ENCODE measurements around the gene SLC10A7. TPM values are rescaled to one million over a fixed set of nuclear protein-coding genes. Genes with fewer than 3 reads are reported as not detected.

The SLC10A7 gene
- total and polyA plus RNA-seq, 2 donors = 4.9 to 10.7 TPM

- Histone ChIP-seq H3K27me3 (ENCODE audit: control insufficient read depth in 2 of 2, insufficient read depth in 1 of 2, low read length in 1 of 2) (no peaks in the 10 kb centered on the region), H3K27ac (ENCODE audit: low read depth in 1 of 2, low read length in 1 of 2) (no peak overlapping the region), H3K4me1 (ENCODE audit: control insufficient read depth in 2 of 2, insufficient read depth in 2 of 2, low read length in 2 of 2) (no peaks in the 10 kb centered on the region), H3K4me3 (ENCODE audit: low read length in 2 of 2) (no peak overlapping the region), H3K36me3 (ENCODE audit: control insufficient read depth in 2 of 2, insufficient read depth in 2 of 2, low read length in 1 of 2) (no peaks in the 10 kb centered on the region), H3K9me3 (ENCODE audit: control insufficient read depth in 2 of 2, insufficient read depth in 1 of 2, low read length in 1 of 2) (no peaks in the 10 kb centered on the region)
- DNase-seq (ENCODE audit: low read depth in 6 of 9, low spot score in 9 of 9) = no peak
Measured at GRCh38 chr4:146343199-146343598, 178.5 kb downstream of the SLC10A7 start.

- peak in 6 of 9 donors; percentile 3 to 50 (median 12) for DNase-seq (ENCODE audit: low read depth in 6 of 9, low spot score in 9 of 9)
- no peaks in the 10 kb centered on the region for H3K4me1 ChIP-seq (ENCODE audit: control insufficient read depth in 2 of 2, insufficient read depth in 2 of 2, low read length in 2 of 2)
- H3K27ac ChIP-seq (ENCODE audit: low read depth in 1 of 2, low read length in 1 of 2) = no peak overlapping the region
- no peaks in the 10 kb centered on the region for H3K27me3 ChIP-seq (ENCODE audit: control insufficient read depth in 2 of 2, insufficient read depth in 1 of 2, low read length in 1 of 2)
- WGBS = 91% methylated on average over 1 of the region's 1 CpG
- no peaks in the 10 kb centered on the region for H3K36me3 ChIP-seq (ENCODE audit: control insufficient read depth in 2 of 2, insufficient read depth in 2 of 2, low read length in 1 of 2)
- H3K9me3 ChIP-seq (ENCODE audit: control insufficient read depth in 2 of 2, insufficient read depth in 1 of 2, low read length in 1 of 2) = no peaks in the 10 kb centered on the region
- no peak overlapping the region for H3K4me3 ChIP-seq (ENCODE audit: low read length in 2 of 2)
Measured at GRCh38 chr4:146342600-146343192, 179.0 kb downstream of the SLC10A7 start.

- no peaks in the 10 kb centered on the region for H3K9me3 ChIP-seq (ENCODE audit: control insufficient read depth in 2 of 2, insufficient read depth in 1 of 2, low read length in 1 of 2)
- no peaks in the 10 kb centered on the region for H3K36me3 ChIP-seq (ENCODE audit: control insufficient read depth in 2 of 2, insufficient read depth in 2 of 2, low read length in 1 of 2)
- H3K27ac ChIP-seq (ENCODE audit: low read depth in 1 of 2, low read length in 1 of 2) = no peak overlapping the region
- H3K4me3 ChIP-seq (ENCODE audit: low read length in 2 of 2) = no peak overlapping the region
- no peaks in the 10 kb centered on the region for H3K27me3 ChIP-seq (ENCODE audit: control insufficient read depth in 2 of 2, insufficient read depth in 1 of 2, low read length in 1 of 2)
- no peaks in the 10 kb centered on the region for H3K4me1 ChIP-seq (ENCODE audit: control insufficient read depth in 2 of 2, insufficient read depth in 2 of 2, low read length in 2 of 2)
- DNase-seq (ENCODE audit: low read depth in 6 of 9, low spot score in 9 of 9) = peak in 1 of 9 donors; percentile 5
Measured at GRCh38 chr4:146340798-146341197, 180.9 kb downstream of the SLC10A7 start.

GRCh38 chr4:146338512-146338911 is 183.2 kb downstream of the SLC10A7 start:
- Histone ChIP-seq H3K4me3 (ENCODE audit: low read length in 2 of 2) (no peak overlapping the region), H3K4me1 (ENCODE audit: control insufficient read depth in 2 of 2, insufficient read depth in 2 of 2, low read length in 2 of 2) (peaks cover 0 to 7% of the 10 kb centered on the region in 2 donors), H3K27me3 (ENCODE audit: control insufficient read depth in 2 of 2, insufficient read depth in 1 of 2, low read length in 1 of 2) (no peaks in the 10 kb centered on the region), H3K9me3 (ENCODE audit: control insufficient read depth in 2 of 2, insufficient read depth in 1 of 2, low read length in 1 of 2) (no peaks in the 10 kb centered on the region), H3K27ac (ENCODE audit: low read depth in 1 of 2, low read length in 1 of 2) (no peak overlapping the region), H3K36me3 (ENCODE audit: control insufficient read depth in 2 of 2, insufficient read depth in 2 of 2, low read length in 1 of 2) (no peaks in the 10 kb centered on the region)
- no peak for DNase-seq (ENCODE audit: low read depth in 6 of 9, low spot score in 9 of 9)

GRCh38 chr4:146336410-146336807 is 185.3 kb downstream of the SLC10A7 start:
- no peak overlapping the region for H3K27ac ChIP-seq (ENCODE audit: low read depth in 1 of 2, low read length in 1 of 2)

GRCh38 chr4:146335763-146336409 is 185.9 kb downstream of the SLC10A7 start:
- H3K9me3 ChIP-seq (ENCODE audit: control insufficient read depth in 2 of 2, insufficient read depth in 1 of 2, low read length in 1 of 2) = no peaks in the 10 kb centered on the region
- H3K4me3 ChIP-seq (ENCODE audit: low read length in 2 of 2) = no peak overlapping the region
- WGBS = over 99% methylated on average over 3 of the region's 3 CpGs
- H3K27ac ChIP-seq (ENCODE audit: low read depth in 1 of 2, low read length in 1 of 2) = no peak overlapping the region
- H3K4me1 ChIP-seq (ENCODE audit: control insufficient read depth in 2 of 2, insufficient read depth in 2 of 2, low read length in 2 of 2) = peaks cover 0 to 8% of the 10 kb centered on the region in 2 donors
- H3K27me3 ChIP-seq (ENCODE audit: control insufficient read depth in 2 of 2, insufficient read depth in 1 of 2, low read length in 1 of 2) = no peaks in the 10 kb centered on the region
- DNase-seq (ENCODE audit: low read depth in 6 of 9, low spot score in 9 of 9) = no peak
- no peaks in the 10 kb centered on the region for H3K36me3 ChIP-seq (ENCODE audit: control insufficient read depth in 2 of 2, insufficient read depth in 2 of 2, low read length in 1 of 2)

More at GRCh38 chr4:146336410-146336807, 185.3 kb downstream of the SLC10A7 start:
- Histone ChIP-seq H3K4me1 (ENCODE audit: control insufficient read depth in 2 of 2, insufficient read depth in 2 of 2, low read length in 2 of 2) (peaks cover 0 to 8% of the 10 kb centered on the region in 2 donors), H3K9me3 (ENCODE audit: control insufficient read depth in 2 of 2, insufficient read depth in 1 of 2, low read length in 1 of 2) (no peaks in the 10 kb centered on the region), H3K27me3 (ENCODE audit: control insufficient read depth in 2 of 2, insufficient read depth in 1 of 2, low read length in 1 of 2) (no peaks in the 10 kb centered on the region), H3K4me3 (ENCODE audit: low read length in 2 of 2) (no peak overlapping the region), H3K36me3 (ENCODE audit: control insufficient read depth in 2 of 2, insufficient read depth in 2 of 2, low read length in 1 of 2) (no peaks in the 10 kb centered on the region)
- WGBS = 94% methylated on average over 1 of the region's 1 CpG
- no peak for DNase-seq (ENCODE audit: low read depth in 6 of 9, low spot score in 9 of 9)

- peaks cover 0 to 8% of the 10 kb centered on the region in 2 donors for H3K4me1 ChIP-seq (ENCODE audit: control insufficient read depth in 2 of 2, insufficient read depth in 2 of 2, low read length in 2 of 2)
- H3K4me3 ChIP-seq (ENCODE audit: low read length in 2 of 2) = no peak overlapping the region
- H3K9me3 ChIP-seq (ENCODE audit: control insufficient read depth in 2 of 2, insufficient read depth in 1 of 2, low read length in 1 of 2) = no peaks in the 10 kb centered on the region
- no peak for DNase-seq (ENCODE audit: low read depth in 6 of 9, low spot score in 9 of 9)
- 95% methylated on average over 4 of the region's 4 CpGs for WGBS
- no peaks in the 10 kb centered on the region for H3K27me3 ChIP-seq (ENCODE audit: control insufficient read depth in 2 of 2, insufficient read depth in 1 of 2, low read length in 1 of 2)
- H3K36me3 ChIP-seq (ENCODE audit: control insufficient read depth in 2 of 2, insufficient read depth in 2 of 2, low read length in 1 of 2) = no peaks in the 10 kb centered on the region
- H3K27ac ChIP-seq (ENCODE audit: low read depth in 1 of 2, low read length in 1 of 2) = no peak overlapping the region
Measured at GRCh38 chr4:146334862-146335449, 186.8 kb downstream of the SLC10A7 start.

GRCh38 chr4:146333895-146334262 is 187.9 kb downstream of the SLC10A7 start:
- Histone ChIP-seq H3K4me1 (ENCODE audit: control insufficient read depth in 2 of 2, insufficient read depth in 2 of 2, low read length in 2 of 2) (peaks cover 0 to 8% of the 10 kb centered on the region in 2 donors), H3K9me3 (ENCODE audit: control insufficient read depth in 2 of 2, insufficient read depth in 1 of 2, low read length in 1 of 2) (no peaks in the 10 kb centered on the region), H3K27ac (ENCODE audit: low read depth in 1 of 2, low read length in 1 of 2) (no peak overlapping the region), H3K36me3 (ENCODE audit: control insufficient read depth in 2 of 2, insufficient read depth in 2 of 2, low read length in 1 of 2) (no peaks in the 10 kb centered on the region), H3K4me3 (ENCODE audit: low read length in 2 of 2) (no peak overlapping the region), H3K27me3 (ENCODE audit: control insufficient read depth in 2 of 2, insufficient read depth in 1 of 2, low read length in 1 of 2) (no peaks in the 10 kb centered on the region)
- WGBS = 86% methylated on average over 2 of the region's 2 CpGs
- no peak for DNase-seq (ENCODE audit: low read depth in 6 of 9, low spot score in 9 of 9)

GRCh38 chr4:146333187-146333894 is 188.4 kb downstream of the SLC10A7 start:
- Histone ChIP-seq H3K27ac (ENCODE audit: low read depth in 1 of 2, low read length in 1 of 2) (no peak overlapping the region), H3K9me3 (ENCODE audit: control insufficient read depth in 2 of 2, insufficient read depth in 1 of 2, low read length in 1 of 2) (no peaks in the 10 kb centered on the region), H3K4me1 (ENCODE audit: control insufficient read depth in 2 of 2, insufficient read depth in 2 of 2, low read length in 2 of 2) (peaks cover 0 to 8% of the 10 kb centered on the region in 2 donors), H3K36me3 (ENCODE audit: control insufficient read depth in 2 of 2, insufficient read depth in 2 of 2, low read length in 1 of 2) (no peaks in the 10 kb centered on the region), H3K4me3 (ENCODE audit: low read length in 2 of 2) (no peak overlapping the region), H3K27me3 (ENCODE audit: control insufficient read depth in 2 of 2, insufficient read depth in 1 of 2, low read length in 1 of 2) (no peaks in the 10 kb centered on the region)
- WGBS = 38% methylated on average over 4 of the region's 4 CpGs
- DNase-seq (ENCODE audit: low read depth in 6 of 9, low spot score in 9 of 9) = peak in 6 of 9 donors; percentile 2 to 32 (median 8)

All from thymus (tissue), 11 donors.